Measurements from ENCODE around the gene FAM193B.

FAM193B gene

GRCh38 chr5:177575488-177575887 is 21.1 kb upstream of the FAM193B start:
- Histone ChIP-seq H3K4me1 (ENCODE audit: control insufficient read depth, low read length) (no peaks in the 10 kb centered on the region), H4K20me1 (ENCODE audit: control insufficient read depth, insufficient read depth, low read depth, low read length) (no peaks in the 10 kb centered on the region), H3K9me2 (replicated peaks; ENCODE audit: control insufficient read depth, low read length) (no peaks in the 10 kb centered on the region), H3K27ac (ENCODE audit: low read depth, low read length) (no peak overlapping the region), H3K27me3 (ENCODE audit: control insufficient read depth, low read length) (peaks cover 6% of the 10 kb centered on the region; the same call in 1 of the 2 replicates), H3K9me3 (ENCODE audit: control insufficient read depth, insufficient read depth, low read length) (no peaks in the 10 kb centered on the region), H3K4me3 (ENCODE audit: low read length) (no peak overlapping the region), H3K4me2 (ENCODE audit: low read length) (no peak overlapping the region), H3K36me3 (ENCODE audit: control insufficient read depth, low read length) (no peaks in the 10 kb centered on the region), H3K79me2 (ENCODE audit: control insufficient read depth, low read length) (no peaks in the 10 kb centered on the region), H3F3A (ENCODE audit: control insufficient read depth, insufficient read depth) (no peaks in the 10 kb centered on the region)
- TF ChIP-seq CTCF (IDR thresholded peaks at IDR 0.05; ENCODE audit: low read depth, low read length, poor library complexity, severe bottlenecking) (no peak), EZH2phosphoT487 (IDR thresholded peaks at IDR 0.05; ENCODE audit: borderline replicate concordance, low read length) (no peak)

GRCh38 chr5:177569894-177570293 is 15.5 kb upstream of the FAM193B start:
- Histone ChIP-seq H3F3A (ENCODE audit: control insufficient read depth, insufficient read depth) (no peaks in the 10 kb centered on the region), H3K9me3 (ENCODE audit: control insufficient read depth, insufficient read depth, low read length) (no peaks in the 10 kb centered on the region), H3K79me2 (ENCODE audit: control insufficient read depth, low read length) (no peaks in the 10 kb centered on the region), H3K27me3 (ENCODE audit: control insufficient read depth, low read length) (peaks cover 16% of the 10 kb centered on the region), H3K36me3 (ENCODE audit: control insufficient read depth, low read length) (no peaks in the 10 kb centered on the region), H3K4me3 (ENCODE audit: low read length) (no peak overlapping the region), H4K20me1 (ENCODE audit: control insufficient read depth, insufficient read depth, low read depth, low read length) (no peaks in the 10 kb centered on the region), H3K4me1 (ENCODE audit: control insufficient read depth, low read length) (no peaks in the 10 kb centered on the region), H3K4me2 (ENCODE audit: low read length) (no peak overlapping the region), H3K27ac (ENCODE audit: low read depth, low read length) (no peak overlapping the region), H3K9me2 (replicated peaks; ENCODE audit: control insufficient read depth, low read length) (no peaks in the 10 kb centered on the region)
- no peak for TF ChIP-seq EZH2phosphoT487 (IDR thresholded peaks at IDR 0.05; ENCODE audit: borderline replicate concordance, low read length)
- TF ChIP-seq CTCF (IDR thresholded peaks at IDR 0.05; ENCODE audit: low read depth, low read length, poor library complexity, severe bottlenecking), result no peak

- no peak overlapping the region for H3K4me2 ChIP-seq (ENCODE audit: low read length)
- H3K9me3 ChIP-seq (ENCODE audit: control insufficient read depth, insufficient read depth, low read length), result no peaks in the 10 kb centered on the region
- H3K27me3 ChIP-seq (ENCODE audit: control insufficient read depth, low read length), result peaks cover 12% of the 10 kb centered on the region; the same call in 1 of the 2 replicates
- H3K27ac ChIP-seq (ENCODE audit: low read depth, low read length), result no peak overlapping the region
- H4K20me1 ChIP-seq (ENCODE audit: control insufficient read depth, insufficient read depth, low read depth, low read length), result no peaks in the 10 kb centered on the region
- no peaks in the 10 kb centered on the region for H3K4me1 ChIP-seq (ENCODE audit: control insufficient read depth, low read length)
- H3F3A ChIP-seq (ENCODE audit: control insufficient read depth, insufficient read depth), result no peaks in the 10 kb centered on the region
- H3K79me2 ChIP-seq (ENCODE audit: control insufficient read depth, low read length), result no peaks in the 10 kb centered on the region
- H3K4me3 ChIP-seq (ENCODE audit: low read length), result no peak overlapping the region
- no peaks in the 10 kb centered on the region for H3K9me2 ChIP-seq (replicated peaks; ENCODE audit: control insufficient read depth, low read length)
- no peaks in the 10 kb centered on the region for H3K36me3 ChIP-seq (ENCODE audit: control insufficient read depth, low read length)
- TF ChIP-seq EZH2phosphoT487 (IDR thresholded peaks at IDR 0.05; ENCODE audit: borderline replicate concordance, low read length) (no peak), CTCF (IDR thresholded peaks at IDR 0.05; ENCODE audit: low read depth, low read length, poor library complexity, severe bottlenecking) (no peak)
These were observed 14.0 kb upstream of the FAM193B start for GRCh38 chr5:177568326-177568725.
